Thymus (tissue), 11 donors: ENCODE measurements around the gene INO80B. TPM values are rescaled to one million over a fixed set of nuclear protein-coding genes. Genes with fewer than 3 reads are reported as not detected.
A peak's percentile ranks its signal among the peaks of the same experiment; 100 is the strongest.

Source experiments
- DNase-seq, 9 donors: peaks; one replicate each; pipeline ENCODE4 v3.0.0-alpha.2; 2013; ENCODE audit warnings: low spot score in 9 of 9, low read depth in 6 of 9, missing footprints in 1 of 9
- H3K27ac ChIP-seq, 2 donors: one replicate each; pipeline ENCODE4 v1.5.1; 2013; ENCODE audit warnings: control low read depth in 1 of 2, low read depth in 1 of 2, low read length in 1 of 2, mild to moderate bottlenecking in 1 of 2, moderate library complexity in 1 of 2
- H3K27me3 ChIP-seq, 2 donors: one replicate each; pipeline ENCODE4 v1.5.1; 2013; ENCODE audit warnings: low read length in 1 of 2; ENCODE audit not compliant: control insufficient read depth in 2 of 2, insufficient read depth in 1 of 2
- H3K36me3 ChIP-seq, 2 donors: one replicate each; pipeline ENCODE4 v1.5.1; 2013; ENCODE audit warnings: low read length in 1 of 2, mild to moderate bottlenecking in 1 of 2, moderate library complexity in 1 of 2; ENCODE audit not compliant: control insufficient read depth in 2 of 2, insufficient read depth in 2 of 2
- H3K4me1 ChIP-seq, 2 donors: one replicate each; pipeline ENCODE4 v1.5.1; 2013; ENCODE audit warnings: low read length in 2 of 2; ENCODE audit not compliant: control insufficient read depth in 2 of 2, insufficient read depth in 2 of 2
- H3K4me3 ChIP-seq, 2 donors: one replicate each; pipeline ENCODE4 v1.5.1; 2013; ENCODE audit warnings: low read length in 2 of 2, control low read depth in 1 of 2, mild to moderate bottlenecking in 1 of 2
- H3K9me3 ChIP-seq, 2 donors: one replicate each; pipeline ENCODE4 v1.5.1; 2013; ENCODE audit warnings: low read length in 1 of 2, mild to moderate bottlenecking in 1 of 2; ENCODE audit not compliant: control insufficient read depth in 2 of 2, insufficient read depth in 1 of 2
- WGBS: extraction: QIAGEN DNeasy Blood & Tissue Kit; methylation state at CpG from one replicate; pipeline ENCODE4 v1.1.7; 2013; 5-methylcytosine and 5-hydroxymethylcytosine counted together
- polyA plus RNA-seq: library from polyadenylated mRNA; stranded (reverse); fragments of 200-250 nt; gene quantifications from one replicate; pipeline ENCODE4 v1.2.3, GENCODE V29; 2013
- total RNA-seq: library from RNA; stranded (reverse); fragments of 120-200 nt; gene quantifications from one replicate; pipeline ENCODE4 v1.2.4, GENCODE V29; 2013
- donor health status: healthy.

INO80B gene
- total and polyA plus RNA-seq, 2 donors, result 27.0 to 53.0 TPM

GRCh38 chr2:74493546-74493945 lies 38.7 kb downstream of the INO80B start:
- Histone ChIP-seq H3K27me3 (peaks cover 25 to 28% of the 10 kb centered on the region in 2 donors), H3K9me3 (peaks cover 0 to 5% of the 10 kb centered on the region in 2 donors), H3K27ac (no peak overlapping the region), H3K4me3 (no peak overlapping the region), H3K4me1 (peaks cover 10 to 13% of the 10 kb centered on the region in 2 donors), H3K36me3 (peaks cover 42 to 46% of the 10 kb centered on the region in 2 donors)
- WGBS, result 93% methylated on average over 3 of the region's 3 CpGs
- DNase-seq, result no peak

- H3K4me3 ChIP-seq, result no peak overlapping the region
- peaks cover 12 to 28% of the 10 kb centered on the region in 2 donors for H3K4me1 ChIP-seq
- H3K27me3 ChIP-seq, result peaks cover 44 to 47% of the 10 kb centered on the region in 2 donors
- peaks cover 33 to 38% of the 10 kb centered on the region in 2 donors for H3K36me3 ChIP-seq
- no peak overlapping the region for H3K27ac ChIP-seq
- H3K9me3 ChIP-seq, result peaks cover 0 to 12% of the 10 kb centered on the region in 2 donors
- no peak for DNase-seq
- 96% methylated on average over 1 of the region's 1 CpG for WGBS
Measured at GRCh38 chr2:74495440-74495839, 40.6 kb downstream of the INO80B start.

DNA sequence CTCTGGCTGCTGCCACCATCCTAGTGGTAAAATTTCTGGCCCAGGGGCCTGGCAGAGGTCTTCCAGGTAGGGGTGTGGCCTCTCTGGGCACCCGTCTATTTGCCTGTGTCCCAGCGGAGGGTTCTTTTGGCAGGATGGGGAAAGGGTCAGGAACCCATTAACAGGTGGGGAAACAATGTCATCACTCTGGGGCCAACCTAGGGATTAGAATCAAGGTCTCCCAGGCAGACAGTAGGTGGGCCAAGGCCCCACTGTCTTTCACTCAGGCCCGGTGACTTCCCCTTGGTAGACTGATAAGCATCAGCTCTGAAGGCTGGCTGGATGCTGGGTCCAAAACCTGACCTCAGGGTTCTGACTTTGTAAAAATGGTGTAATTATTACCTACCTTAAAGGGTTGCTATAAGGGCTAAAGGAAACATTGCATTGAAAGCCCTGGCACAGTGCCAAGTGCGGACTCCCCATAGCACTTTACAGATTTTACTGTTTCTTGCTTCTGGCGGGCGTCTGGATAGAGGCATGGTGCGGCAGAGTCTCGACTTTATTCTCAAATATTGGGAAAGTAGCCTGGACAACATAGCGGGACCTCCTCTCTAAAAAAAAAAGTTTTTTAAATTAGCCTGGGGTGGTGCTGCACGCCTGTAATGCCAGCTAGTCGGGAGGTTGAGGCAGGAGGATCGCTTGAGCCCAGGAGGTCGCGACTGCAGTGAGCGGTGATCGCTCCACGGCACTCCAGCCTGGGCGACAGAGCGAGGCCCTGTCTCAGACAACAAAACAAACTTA lies 42.3 kb downstream of the INO80B start:
- WGBS, result 66% methylated on average over 19 of the region's 19 CpGs
- Histone ChIP-seq H3K4me1 (peaks cover 12 to 31% of the 10 kb centered on the region in 2 donors), H3K9me3 (peaks cover 0 to 12% of the 10 kb centered on the region in 2 donors), H3K27ac (no peak overlapping the region), H3K36me3 (peaks cover 16 to 20% of the 10 kb centered on the region in 2 donors), H3K4me3 (peak overlapping the region in 1 of 2 donors; percentile 19), H3K27me3 (peaks cover 61 to 65% of the 10 kb centered on the region in 2 donors)
- no peak for DNase-seq

GRCh38 chr2:74497777-74498499 lies 43.1 kb downstream of the INO80B start:
- no peak for DNase-seq
- peaks cover 8 to 13% of the 10 kb centered on the region in 2 donors for H3K36me3 ChIP-seq
- H3K27me3 ChIP-seq, result peaks cover 69 to 72% of the 10 kb centered on the region in 2 donors
- peaks cover 15 to 39% of the 10 kb centered on the region in 2 donors for H3K4me1 ChIP-seq
- peak overlapping the region; percentile 19 to 29 for H3K4me3 ChIP-seq
- H3K27ac ChIP-seq, result no peak overlapping the region
- 5% methylated on average over 61 of the region's 61 CpGs for WGBS
- H3K9me3 ChIP-seq, result peaks cover 0 to 12% of the 10 kb centered on the region in 2 donors

GRCh38 chr2:74498500-74499266 lies 43.8 kb downstream of the INO80B start:
- Histone ChIP-seq H3K4me1 (peaks cover 20 to 46% of the 10 kb centered on the region in 2 donors), H3K36me3 (peaks cover 1 to 7% of the 10 kb centered on the region in 2 donors), H3K9me3 (peaks cover 0 to 12% of the 10 kb centered on the region in 2 donors), H3K27me3 (peaks cover 76 to 80% of the 10 kb centered on the region in 2 donors), H3K27ac (no peak overlapping the region), H3K4me3 (peak overlapping the region in 1 of 2 donors; percentile 29)
- WGBS, result 2% methylated on average over 41 of the region's 41 CpGs
- peak in 1 of 9 donors; percentile 27 for DNase-seq

- H3K4me1 ChIP-seq, result peaks cover 20 to 48% of the 10 kb centered on the region in 2 donors
- 4% methylated on average over 65 of the region's 65 CpGs for WGBS
- no peaks in the 10 kb centered on the region for H3K36me3 ChIP-seq
- no peak for DNase-seq
- H3K9me3 ChIP-seq, result peaks cover 0 to 12% of the 10 kb centered on the region in 2 donors
- H3K27me3 ChIP-seq, result peaks cover 83 to 87% of the 10 kb centered on the region in 2 donors
- H3K4me3 ChIP-seq, result peak within 1 kb of the TSS in 1 of 2 donors; percentile 29
- H3K27ac ChIP-seq, result no peak within 1 kb of the TSS
Measured at GRCh38 chr2:74499267-74499939, 44.5 kb downstream of the INO80B start, which contains the start of gene LBX2. TSS of gene LBX2 (minus strand) at chr2:74499603. CDS start at chr2:74499537, 66 bp downstream.

DNA sequence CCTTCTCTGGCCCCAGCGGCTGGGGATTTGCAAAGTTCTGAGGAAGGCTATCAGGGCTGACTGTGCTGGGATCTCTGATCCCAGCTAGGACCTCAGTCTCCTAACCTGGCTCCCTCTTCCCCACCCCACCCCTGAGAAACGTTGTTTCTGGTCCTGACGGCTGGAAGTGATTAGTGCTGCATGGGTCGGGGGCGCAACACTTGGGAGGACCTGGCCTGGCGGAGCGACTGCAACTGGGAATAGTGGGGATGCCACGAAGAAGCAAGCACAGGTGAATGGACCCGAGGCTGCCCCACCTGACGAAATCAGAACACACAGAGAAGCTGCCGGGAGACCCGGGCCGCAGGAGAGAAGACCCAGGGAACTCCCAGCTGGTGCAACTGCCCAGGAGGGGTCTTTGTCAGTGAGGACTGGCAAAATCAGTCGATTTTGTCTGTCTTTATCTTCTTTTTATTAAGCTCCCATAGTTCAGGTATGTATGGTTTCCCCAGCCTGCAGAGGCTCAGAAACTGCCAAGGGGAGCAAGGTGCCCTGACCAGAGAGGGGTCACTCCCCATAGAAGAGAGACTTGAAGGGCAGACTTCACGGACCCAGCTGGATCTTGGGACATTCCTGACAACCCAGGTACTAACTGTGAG lies 45.2 kb downstream of the INO80B start:
- H3K4me1 ChIP-seq, result peaks cover 20 to 48% of the 10 kb centered on the region in 2 donors
- peaks cover 2 to 5% of the 10 kb centered on the region in 2 donors for H3K36me3 ChIP-seq
- peaks cover 90 to 93% of the 10 kb centered on the region in 2 donors for H3K27me3 ChIP-seq
- DNase-seq, result no peak
- 55% methylated on average over 15 of the region's 15 CpGs for WGBS
- H3K27ac ChIP-seq, result no peak overlapping the region
- no peak overlapping the region for H3K4me3 ChIP-seq
- peaks cover 2 to 12% of the 10 kb centered on the region in 2 donors for H3K9me3 ChIP-seq

- H3K27ac ChIP-seq, result no peak overlapping the region
- peaks cover 2 to 12% of the 10 kb centered on the region in 2 donors for H3K9me3 ChIP-seq
- H3K27me3 ChIP-seq, result peaks cover 93 to 98% of the 10 kb centered on the region in 2 donors
- H3K4me1 ChIP-seq, result peaks cover 20 to 48% of the 10 kb centered on the region in 2 donors
- no peak overlapping the region for H3K4me3 ChIP-seq
- no peak for DNase-seq
- peaks cover 7 to 10% of the 10 kb centered on the region in 2 donors for H3K36me3 ChIP-seq
Measured at GRCh38 chr2:74500578-74500946, 45.7 kb downstream of the INO80B start.
